NB4 (cell line): ENCODE measurements around the gene METTL25.

Experiments used
- DNase-seq: peaks from one replicate; pipeline ENCODE4 v3.0.0; 2010; ENCODE audit warnings: low read depth
- H3K4me3 ChIP-seq: one replicate; pipeline ENCODE4 v1.5.1; 2011; ENCODE audit warnings: mild to moderate bottlenecking, low read depth, low read length, moderate library complexity
- CTCF ChIP-seq: IDR thresholded peaks from one replicate; pipeline ENCODE4 v1.5.1; 2012; ENCODE audit warnings: low read depth, low read length
- MAX ChIP-seq: IDR thresholded peaks from 2 replicates; pipeline ENCODE4 v1.6.1; 2011; ENCODE audit warnings: low read depth, low read length
- MYC ChIP-seq: IDR thresholded peaks from 2 replicates; pipeline ENCODE4 v1.6.1; 2011; ENCODE audit warnings: low read depth, low read length
- POLR2A ChIP-seq: IDR thresholded peaks from 2 replicates; pipeline ENCODE4 v1.6.1; 2011; ENCODE audit warnings: mild to moderate bottlenecking; ENCODE audit not compliant: insufficient read length; ENCODE audit errors: extremely low read depth

The METTL25 gene

GRCh38 chr12:82358200-82359114 is at the start of gene METTL25, which contains the start of gene CCDC59:
Gene METTL25 (plus strand): TSS chr12:82358529. CDS start chr12:82358566, 37 bp downstream.
Gene CCDC59 (minus strand): TSS chr12:82358387. CDS start chr12:82358376, 11 bp downstream.
- TF ChIP-seq CTCF = peak; percentile 64
- TF ChIP-seq MAX = peak; percentile 70
- peak; percentile 70 for TF ChIP-seq POLR2A
- TF ChIP-seq MYC = peak; percentile 80
- DNase-seq = peak; percentile 97
- peak within 1 kb of the TSS; percentile 86 for H3K4me3 ChIP-seq

- H3K4me3 ChIP-seq = no peak overlapping the region
- DNase-seq = no peak
- TF ChIP-seq POLR2A (no peak), MYC (no peak), MAX (no peak), CTCF (no peak)
Observed at GRCh38 chr12:82314406-82314892, 43.9 kb upstream of the METTL25 start.

- no peak overlapping the region for H3K4me3 ChIP-seq
- TF ChIP-seq MYC (no peak), MAX (no peak), CTCF (no peak), POLR2A (no peak)
- DNase-seq = no peak
Observed at GRCh38 chr12:82319276-82319675, 39.1 kb upstream of the METTL25 start.

- H3K4me3 ChIP-seq = no peak overlapping the region
- no peak for DNase-seq
- no peak for TF ChIP-seq POLR2A
- TF ChIP-seq MAX = no peak
- TF ChIP-seq MYC = no peak
Observed at GRCh38 chr12:82325540-82326336, 32.6 kb upstream of the METTL25 start.

- no peak overlapping the region for H3K4me3 ChIP-seq
- DNase-seq = peak; percentile 32
- TF ChIP-seq POLR2A = no peak
- TF ChIP-seq MAX = no peak
- no peak for TF ChIP-seq MYC
- TF ChIP-seq CTCF = no peak
Observed at GRCh38 chr12:82326905-82327503, 31.3 kb upstream of the METTL25 start.
